ENCODE results near the gene GAREM2.

GRCh38 chr2:26182441-26182840, 9.6 kb downstream of the GAREM2 start:
- TF ChIP-seq, protein P1, sequence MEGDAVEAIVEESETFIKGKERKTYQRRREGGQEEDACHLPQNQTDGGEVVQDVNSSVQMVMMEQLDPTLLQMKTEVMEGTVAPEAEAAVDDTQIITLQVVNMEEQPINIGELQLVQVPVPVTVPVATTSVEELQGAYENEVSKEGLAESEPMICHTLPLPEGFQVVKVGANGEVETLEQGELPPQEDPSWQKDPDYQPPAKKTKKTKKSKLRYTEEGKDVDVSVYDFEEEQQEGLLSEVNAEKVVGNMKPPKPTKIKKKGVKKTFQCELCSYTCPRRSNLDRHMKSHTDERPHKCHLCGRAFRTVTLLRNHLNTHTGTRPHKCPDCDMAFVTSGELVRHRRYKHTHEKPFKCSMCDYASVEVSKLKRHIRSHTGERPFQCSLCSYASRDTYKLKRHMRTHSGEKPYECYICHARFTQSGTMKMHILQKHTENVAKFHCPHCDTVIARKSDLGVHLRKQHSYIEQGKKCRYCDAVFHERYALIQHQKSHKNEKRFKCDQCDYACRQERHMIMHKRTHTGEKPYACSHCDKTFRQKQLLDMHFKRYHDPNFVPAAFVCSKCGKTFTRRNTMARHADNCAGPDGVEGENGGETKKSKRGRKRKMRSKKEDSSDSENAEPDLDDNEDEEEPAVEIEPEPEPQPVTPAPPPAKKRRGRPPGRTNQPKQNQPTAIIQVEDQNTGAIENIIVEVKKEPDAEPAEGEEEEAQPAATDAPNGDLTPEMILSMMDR (IDR thresholded peaks at IDR 0.05; ENCODE audit: extremely low read depth in 1 of 2, insufficient read depth in 1 of 2, low read depth in 1 of 2, low read length in 2 of 2), result no peak
- TF ChIP-seq POLR2A (IDR thresholded peaks at IDR 0.05; ENCODE audit: low read depth, low read length) (no peak), POLR2AphosphoS5 (IDR thresholded peaks at IDR 0.05; ENCODE audit: insufficient read depth, low read depth, low read length) (no peak), EZH2 (IDR thresholded peaks at IDR 0.05; ENCODE audit: borderline replicate concordance, low read depth, low read length, severe bottlenecking) (no peak), FOS (IDR thresholded peaks at IDR 0.05; ENCODE audit: borderline replicate concordance, insufficient read depth, low read length) (no peak), JUN (IDR thresholded peaks at IDR 0.05; ENCODE audit: borderline replicate concordance, insufficient read depth, insufficient read length, low read depth) (no peak)
- TF ChIP-seq, protein P2, sequence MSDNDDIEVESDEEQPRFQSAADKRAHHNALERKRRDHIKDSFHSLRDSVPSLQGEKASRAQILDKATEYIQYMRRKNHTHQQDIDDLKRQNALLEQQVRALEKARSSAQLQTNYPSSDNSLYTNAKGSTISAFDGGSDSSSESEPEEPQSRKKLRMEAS (IDR thresholded peaks at IDR 0.05; ENCODE audit: insufficient read depth, insufficient read length), result no peak

Measured in endothelial cell of umbilical vein (primary cell).